ENCODE measurements around the gene RAET1G. TPM values are rescaled to one million over a fixed set of nuclear protein-coding genes. Genes with fewer than 3 reads are reported as not detected.
"Not testable (repeated sequence)": the region's sequence is repeated elsewhere in the genome, so short reads cannot be mapped to it uniquely, and the experiment has no call there.

RAET1G gene
- total RNA-seq, 1 experiment from 2014 or later, result 1.5 TPM

DNA sequence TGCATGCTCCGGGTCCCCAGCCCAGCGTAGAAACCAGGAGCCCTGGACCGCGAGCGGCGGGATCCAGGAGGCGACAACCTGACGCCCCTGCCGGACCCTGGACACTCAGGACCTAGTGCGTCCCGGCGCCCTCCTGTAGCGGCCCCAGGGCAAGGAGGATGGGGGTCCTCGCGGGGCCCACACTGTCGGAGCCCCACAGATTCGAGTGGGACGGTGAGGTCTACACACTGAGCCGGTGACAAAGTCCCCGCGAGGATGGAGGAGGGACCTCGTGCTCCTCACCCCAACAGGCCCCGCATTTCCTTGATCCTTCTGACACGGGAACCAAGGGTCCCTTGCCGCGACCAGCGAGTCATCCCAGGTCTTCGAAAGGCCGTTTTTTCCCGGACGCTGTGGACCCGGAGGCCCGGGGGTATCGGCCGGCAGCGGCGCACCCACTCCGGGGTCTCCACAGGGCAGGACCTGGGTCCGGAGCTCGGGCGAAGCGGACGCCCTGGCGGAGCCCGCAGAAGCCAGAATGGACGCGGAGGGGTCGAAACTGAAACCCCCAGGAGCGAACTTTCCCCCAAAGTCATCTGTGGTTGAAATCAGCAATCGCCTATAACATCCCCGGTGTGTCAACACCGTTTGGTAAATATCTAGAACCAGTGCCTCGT is 31.5 kb upstream of the RAET1G start:
- ATAC-seq; BruUV-seq (replicated peaks); H3K36me3 ChIP-seq (ENCODE audit: low read depth, low read length); CTCF ChIA-PET; H3K9ac ChIP-seq (ENCODE audit: low read length); H3K27me3 ChIP-seq (ENCODE audit: low read length); H3K9me3 ChIP-seq (ENCODE audit: low read length); intact Hi-C loops (cut with micrococcal nuclease); DNase-seq; H2AFZ ChIP-seq (ENCODE audit: low read length); H4K20me1 ChIP-seq (ENCODE audit: low read length); H3K79me2 ChIP-seq (ENCODE audit: low read length); H3K27ac ChIP-seq (ENCODE audit: low read length); POLR2A ChIA-PET (ENCODE audit: unreplicated experiment); H3K4me3 ChIP-seq (ENCODE audit: low read length); H3K4me1 ChIP-seq (ENCODE audit: insufficient read depth, low read length); H3F3A ChIP-seq (ENCODE audit: low read length, unreplicated experiment); H3K9me2 ChIP-seq (replicated peaks; ENCODE audit: low read length); H3K4me2 ChIP-seq (ENCODE audit: low read length): not testable (repeated sequence)

GRCh38 chr6:149953934-149954327 is 31.0 kb upstream of the RAET1G start:
- intact Hi-C loops (cut with micrococcal nuclease); H3K9ac ChIP-seq (ENCODE audit: low read length); H3K4me3 ChIP-seq (ENCODE audit: low read length): not testable (repeated sequence)

DNA sequence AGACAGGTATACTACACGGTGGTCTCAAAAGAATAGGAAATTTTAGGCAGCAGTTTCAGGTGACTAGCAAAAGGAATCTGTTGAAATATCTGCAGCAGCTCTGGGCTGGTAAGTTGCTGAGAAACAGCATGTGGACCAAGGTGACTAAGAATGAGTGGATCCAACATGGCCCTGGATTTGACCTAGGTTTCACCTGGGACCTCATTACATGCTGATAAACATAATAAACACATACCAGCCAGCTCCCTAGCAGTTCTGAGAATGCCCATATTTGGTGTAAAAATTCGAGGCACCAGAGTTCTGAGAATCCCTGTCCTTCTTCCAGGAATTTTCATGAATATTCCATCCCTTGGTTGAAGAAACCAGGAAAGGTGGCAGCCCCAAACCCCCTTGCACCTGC is 30.5 kb upstream of the RAET1G start:
- ATAC-seq; H3K4me1 ChIP-seq (ENCODE audit: insufficient read depth, low read length); H3K27me3 ChIP-seq (ENCODE audit: low read length); H3K9ac ChIP-seq (ENCODE audit: low read length); H3K27ac ChIP-seq (ENCODE audit: low read length); H3K9me3 ChIP-seq (ENCODE audit: low read length); H3K4me3 ChIP-seq (ENCODE audit: low read length); intact Hi-C loops (cut with micrococcal nuclease); H2AFZ ChIP-seq (ENCODE audit: low read length); H3F3A ChIP-seq (ENCODE audit: low read length, unreplicated experiment); DNase-seq; H4K20me1 ChIP-seq (ENCODE audit: low read length); H3K4me2 ChIP-seq (ENCODE audit: low read length); H3K9me2 ChIP-seq (replicated peaks; ENCODE audit: low read length); H3K36me3 ChIP-seq (ENCODE audit: low read depth, low read length); POLR2A ChIA-PET (ENCODE audit: unreplicated experiment); H3K79me2 ChIP-seq (ENCODE audit: low read length); BruUV-seq (replicated peaks); CTCF ChIA-PET: not testable (repeated sequence)

More at GRCh38 chr6:149953934-149954327, 31.0 kb upstream of the RAET1G start:
- H3K9me2 ChIP-seq (replicated peaks; ENCODE audit: low read length); DNase-seq; H2AFZ ChIP-seq (ENCODE audit: low read length); H4K20me1 ChIP-seq (ENCODE audit: low read length); H3K79me2 ChIP-seq (ENCODE audit: low read length); H3K27me3 ChIP-seq (ENCODE audit: low read length); H3K27ac ChIP-seq (ENCODE audit: low read length); H3K4me2 ChIP-seq (ENCODE audit: low read length); H3K4me1 ChIP-seq (ENCODE audit: insufficient read depth, low read length); H3F3A ChIP-seq (ENCODE audit: low read length, unreplicated experiment); CTCF ChIA-PET; POLR2A ChIA-PET (ENCODE audit: unreplicated experiment); BruUV-seq (replicated peaks); H3K9me3 ChIP-seq (ENCODE audit: low read length); H3K36me3 ChIP-seq (ENCODE audit: low read depth, low read length): not testable (repeated sequence)
- ATAC-seq, result peak; percentile 75

- ATAC-seq (no peak), DNase-seq (no peak)
- H3K9me2 ChIP-seq (replicated peaks; ENCODE audit: low read length), result no peaks in the 10 kb centered on the region
- H3K36me3 ChIP-seq (ENCODE audit: low read depth, low read length), result no peaks in the 10 kb centered on the region
- no peaks in the 10 kb centered on the region for H3K4me1 ChIP-seq (ENCODE audit: insufficient read depth, low read length)
- H3K27ac ChIP-seq (ENCODE audit: low read length), result no peak overlapping the region
- no peaks in the 10 kb centered on the region for H4K20me1 ChIP-seq (ENCODE audit: low read length)
- intact Hi-C loops (cut with micrococcal nuclease), result no loop called here
- H3K9me3 ChIP-seq (ENCODE audit: low read length), result no peaks in the 10 kb centered on the region
- ChIA-PET CTCF (no interaction called here), POLR2A (ENCODE audit: unreplicated experiment) (interaction anchor here (0.6 kb wide), 1 partner anchor 8 kb away, joined by 3 read pairs; no protein-coding TSS in a partner anchor)
- no peak overlapping the region for H3K4me3 ChIP-seq (ENCODE audit: low read length)
- no peak overlapping the region for H3K4me2 ChIP-seq (ENCODE audit: low read length)
- no peaks in the 10 kb centered on the region for H3K79me2 ChIP-seq (ENCODE audit: low read length)
- no peak overlapping the region for H3K9ac ChIP-seq (ENCODE audit: low read length)
- H3K27me3 ChIP-seq (ENCODE audit: low read length), result no peaks in the 10 kb centered on the region
- H3F3A ChIP-seq (ENCODE audit: low read length, unreplicated experiment), result no peaks in the 10 kb centered on the region
- TF ChIP-seq EZH2 (IDR thresholded peaks at IDR 0.05; ENCODE audit: low read length, unreplicated experiment) (no peak), EZH2phosphoT487 (IDR thresholded peaks at IDR 0.05; ENCODE audit: borderline replicate concordance, low read length) (no peak)
- TF ChIP-seq, protein P1, sequence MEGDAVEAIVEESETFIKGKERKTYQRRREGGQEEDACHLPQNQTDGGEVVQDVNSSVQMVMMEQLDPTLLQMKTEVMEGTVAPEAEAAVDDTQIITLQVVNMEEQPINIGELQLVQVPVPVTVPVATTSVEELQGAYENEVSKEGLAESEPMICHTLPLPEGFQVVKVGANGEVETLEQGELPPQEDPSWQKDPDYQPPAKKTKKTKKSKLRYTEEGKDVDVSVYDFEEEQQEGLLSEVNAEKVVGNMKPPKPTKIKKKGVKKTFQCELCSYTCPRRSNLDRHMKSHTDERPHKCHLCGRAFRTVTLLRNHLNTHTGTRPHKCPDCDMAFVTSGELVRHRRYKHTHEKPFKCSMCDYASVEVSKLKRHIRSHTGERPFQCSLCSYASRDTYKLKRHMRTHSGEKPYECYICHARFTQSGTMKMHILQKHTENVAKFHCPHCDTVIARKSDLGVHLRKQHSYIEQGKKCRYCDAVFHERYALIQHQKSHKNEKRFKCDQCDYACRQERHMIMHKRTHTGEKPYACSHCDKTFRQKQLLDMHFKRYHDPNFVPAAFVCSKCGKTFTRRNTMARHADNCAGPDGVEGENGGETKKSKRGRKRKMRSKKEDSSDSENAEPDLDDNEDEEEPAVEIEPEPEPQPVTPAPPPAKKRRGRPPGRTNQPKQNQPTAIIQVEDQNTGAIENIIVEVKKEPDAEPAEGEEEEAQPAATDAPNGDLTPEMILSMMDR (conservative IDR thresholded peaks at IDR 0.05; ENCODE audit: low read depth, low read length), result no peak
- no TSS peak for BruUV-seq (replicated peaks)
- no peak overlapping the region for H2AFZ ChIP-seq (ENCODE audit: low read length)
Observed at GRCh38 chr6:149951626-149952025, 28.7 kb upstream of the RAET1G start.

Measured in PC-3 (cell line).